GM21381 (cell line): ENCODE results near the gene NFXL1.

Experiments
- ATAC-seq: cut with Tn5 transposase; IDR thresholded peaks from one replicate; pipeline ENCODE4 v1.9.1; 2021; ENCODE audit warnings: mild to moderate bottlenecking, moderate library complexity; ENCODE audit not compliant: unreplicated experiment

The NFXL1 gene

DNA sequence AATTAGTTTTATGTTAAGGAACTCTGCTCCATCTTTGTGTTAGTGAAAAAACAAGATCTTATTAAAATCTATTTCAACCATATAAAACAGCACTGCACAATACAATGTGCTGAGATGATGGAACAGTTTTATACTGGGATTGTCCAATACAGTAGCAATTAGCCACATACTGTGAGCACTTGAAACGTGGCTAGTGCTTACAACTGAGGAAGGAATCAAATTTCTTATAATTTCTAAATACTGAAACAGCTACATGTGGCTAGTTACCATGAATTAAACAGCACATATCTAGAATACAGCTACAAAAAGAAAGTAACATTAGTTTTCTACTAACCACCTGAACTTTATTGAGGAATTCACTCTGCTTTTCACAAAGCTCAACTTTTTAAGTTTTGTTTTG is 14.7 kb downstream of the NFXL1 start:
- ATAC-seq: no peak

DNA sequence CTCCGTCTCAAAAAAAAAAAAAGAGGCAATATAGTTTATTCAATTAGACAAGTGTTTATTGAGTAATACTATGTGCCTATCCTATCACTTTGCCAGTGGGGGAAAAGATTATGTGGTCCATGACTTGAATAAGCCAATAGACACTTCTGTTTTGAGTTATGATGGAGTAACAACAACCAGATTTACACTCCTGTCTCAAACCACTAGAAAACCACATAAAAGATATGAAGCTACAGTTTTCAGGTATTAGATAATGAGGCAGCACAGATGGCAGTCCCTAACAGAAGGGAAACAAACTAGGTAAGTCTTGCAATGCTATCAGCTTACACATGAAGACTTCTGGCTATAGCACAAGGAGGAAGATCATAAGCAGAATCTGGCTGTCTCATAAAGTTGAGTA is 22.5 kb downstream of the NFXL1 start:
- no peak for ATAC-seq

DNA sequence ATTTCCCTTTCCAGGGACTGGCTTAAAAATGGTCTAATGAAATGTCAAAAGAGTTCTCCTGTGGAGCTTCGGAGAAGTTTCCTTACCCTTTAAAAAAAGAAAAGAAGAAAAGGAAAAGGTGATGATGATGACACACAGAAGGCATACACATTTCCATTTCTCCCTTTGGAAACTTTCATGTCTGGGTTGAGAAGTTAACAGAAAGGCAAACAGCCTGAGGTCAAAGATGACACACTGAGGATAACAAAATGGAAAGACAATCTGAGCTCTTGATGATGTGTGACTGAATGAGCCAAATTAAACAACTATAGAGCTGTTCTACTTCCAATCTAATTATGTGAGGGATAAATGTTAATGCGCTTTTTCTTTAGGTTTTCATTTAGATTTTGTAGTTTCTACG is 32.2 kb downstream of the NFXL1 start:
- no peak for ATAC-seq

DNA sequence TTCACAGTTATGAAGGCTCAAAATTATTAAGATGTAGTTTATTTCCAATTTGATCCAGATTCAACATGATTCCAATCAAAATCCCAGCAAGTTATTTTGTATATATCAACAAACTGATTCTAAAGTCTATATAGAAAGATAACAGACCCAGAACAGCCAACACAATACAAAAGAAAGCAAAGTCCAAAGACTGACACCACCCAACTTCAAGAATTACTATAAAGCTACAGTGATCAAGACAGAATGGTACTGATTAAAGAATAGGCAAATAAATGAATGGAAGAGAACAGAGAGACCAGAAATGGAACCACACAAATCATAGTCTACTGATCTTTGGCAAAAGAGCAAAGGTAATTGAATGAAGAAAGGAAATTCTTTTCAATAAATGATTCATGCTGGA is 34.9 kb downstream of the NFXL1 start:
- ATAC-seq: no peak

DNA sequence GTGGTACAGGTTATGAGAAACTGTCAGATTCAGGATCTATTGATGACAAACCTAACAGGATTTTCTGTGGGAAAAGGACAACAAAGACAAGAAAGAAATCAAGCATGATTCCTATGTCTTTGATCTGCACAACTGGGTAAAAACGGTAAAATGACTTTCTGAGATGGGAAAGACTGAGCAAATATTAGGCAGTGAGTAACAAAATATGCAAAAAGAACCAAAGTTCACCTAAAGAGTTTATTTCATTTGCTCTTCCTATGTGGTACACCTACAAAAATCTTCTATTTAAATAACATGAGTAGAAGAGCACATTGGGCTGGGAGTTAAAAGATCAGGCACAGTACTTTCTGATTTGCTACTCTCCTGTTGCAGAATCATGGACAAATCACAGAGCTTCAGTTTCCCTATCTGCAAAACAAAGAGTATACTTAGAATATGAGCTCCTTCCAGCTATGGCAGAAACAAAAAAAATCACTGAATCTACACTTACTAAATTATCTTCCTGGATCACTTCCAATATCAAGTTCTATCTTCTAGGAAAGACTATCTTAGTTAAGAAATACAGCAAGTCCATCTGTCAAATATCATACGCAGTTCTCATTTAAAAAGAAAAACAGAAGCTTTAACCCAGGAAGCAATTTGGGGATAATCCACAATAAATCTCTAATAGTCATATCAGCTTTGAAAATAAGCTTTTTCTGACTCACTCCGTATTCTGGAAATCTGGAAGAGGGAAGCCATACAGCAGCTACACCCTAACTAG is 37.4 kb downstream of the NFXL1 start:
- ATAC-seq: no peak

DNA sequence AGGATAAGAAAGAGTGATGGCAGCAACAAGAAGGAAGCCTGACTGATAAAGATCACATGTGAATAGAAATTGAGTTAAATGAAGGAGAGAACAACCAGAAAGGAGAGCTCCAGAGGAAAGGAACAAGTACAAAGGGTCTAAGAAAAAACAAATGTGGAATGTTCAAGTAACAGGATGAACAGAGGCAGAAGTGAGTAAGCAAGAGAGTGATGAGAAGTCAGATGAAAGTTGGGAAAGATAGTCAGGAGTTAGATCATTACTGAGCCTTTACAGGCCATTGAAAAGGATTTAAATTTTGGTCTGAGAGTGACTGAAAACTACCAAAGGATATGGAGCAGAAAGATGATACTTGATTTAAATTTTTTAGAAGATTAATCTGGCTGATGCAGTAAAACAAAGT is 38.1 kb downstream of the NFXL1 start:
- no peak for ATAC-seq

DNA sequence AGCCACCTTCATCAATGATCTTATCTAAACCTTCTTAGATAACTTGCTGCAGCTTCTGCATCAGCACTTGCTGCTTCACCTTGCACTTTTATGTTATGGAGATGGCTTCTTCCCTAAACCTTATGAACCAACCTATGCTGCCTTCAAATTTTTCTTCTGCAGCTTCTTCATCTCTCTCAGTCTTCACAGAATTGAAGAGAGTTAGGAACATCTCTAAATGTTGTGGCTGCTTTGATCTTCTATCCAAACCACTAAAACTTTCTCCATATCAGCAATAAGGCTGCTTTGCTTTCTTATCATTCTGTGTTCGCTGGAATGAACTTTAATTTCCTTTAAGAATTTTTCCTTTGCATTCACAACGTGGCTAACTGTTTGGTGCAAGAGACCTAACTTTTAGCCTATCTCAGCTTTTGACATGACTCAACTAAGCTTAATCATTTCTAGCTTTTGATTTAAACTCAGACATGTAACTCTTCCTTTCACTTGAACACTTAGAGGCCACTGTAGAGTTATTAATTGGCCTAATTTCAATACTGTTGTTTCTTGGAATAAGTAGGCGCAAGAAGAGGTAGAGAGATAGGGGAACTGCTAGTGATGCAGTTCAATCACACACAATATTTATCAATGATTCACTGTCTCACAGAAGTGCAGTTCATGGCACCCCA is 40.4 kb downstream of the NFXL1 start:
- ATAC-seq: no peak

DNA sequence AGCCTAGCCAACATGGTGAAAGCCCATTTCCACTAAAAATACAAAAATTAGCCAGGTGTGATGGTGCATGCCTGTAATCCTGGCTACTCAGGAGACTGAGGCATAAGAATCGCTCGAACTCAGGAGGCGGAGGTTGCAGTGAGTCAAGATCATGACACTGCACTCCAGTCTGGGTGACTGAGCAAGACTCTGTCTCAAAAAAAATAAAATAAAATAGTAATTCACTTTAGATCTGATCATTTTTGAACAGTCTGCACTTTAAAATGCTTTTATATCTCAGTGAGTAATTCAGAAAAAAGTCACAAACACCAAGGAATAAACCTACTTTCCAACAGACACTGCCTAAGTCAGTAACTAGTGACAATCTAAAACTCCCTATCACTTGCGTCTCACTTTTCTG is 50.9 kb downstream of the NFXL1 start:
- no peak for ATAC-seq

DNA sequence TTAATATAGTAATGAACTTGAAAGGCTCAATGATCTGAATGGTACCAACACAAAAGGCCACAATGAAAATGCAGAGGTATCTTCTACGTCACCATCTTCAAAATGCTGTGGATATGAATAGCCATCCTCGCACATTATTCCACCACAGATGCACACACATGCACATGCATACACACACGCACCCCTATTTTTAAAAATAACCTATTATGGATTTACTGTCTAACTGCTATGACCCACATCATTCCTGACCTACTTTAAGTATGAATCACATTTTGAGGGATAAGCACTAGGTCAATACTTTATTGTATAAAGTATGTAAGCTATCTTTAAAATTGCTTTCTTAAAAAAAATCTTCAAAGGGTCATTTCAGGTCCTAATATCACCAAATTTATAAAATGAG is 52.1 kb downstream of the NFXL1 start:
- ATAC-seq: no peak

DNA sequence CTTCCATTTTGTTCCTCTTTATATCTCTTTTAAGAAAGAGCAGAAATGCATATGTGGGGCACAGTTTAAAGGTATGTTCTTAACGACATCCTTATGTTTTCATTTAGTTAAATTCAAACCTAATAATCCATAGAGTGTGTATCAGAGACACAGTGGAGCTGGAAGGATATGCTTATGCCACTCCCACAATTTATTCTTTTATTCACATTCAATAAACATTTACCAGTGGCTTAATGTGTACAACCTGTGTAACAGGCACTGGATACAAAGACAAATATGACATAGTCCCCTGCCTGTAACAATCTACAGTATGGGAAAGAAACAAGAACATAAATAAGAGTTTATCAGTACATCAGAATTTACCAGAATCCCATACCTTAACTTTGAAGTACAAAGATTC is 54.1 kb downstream of the NFXL1 start:
- ATAC-seq: no peak

DNA sequence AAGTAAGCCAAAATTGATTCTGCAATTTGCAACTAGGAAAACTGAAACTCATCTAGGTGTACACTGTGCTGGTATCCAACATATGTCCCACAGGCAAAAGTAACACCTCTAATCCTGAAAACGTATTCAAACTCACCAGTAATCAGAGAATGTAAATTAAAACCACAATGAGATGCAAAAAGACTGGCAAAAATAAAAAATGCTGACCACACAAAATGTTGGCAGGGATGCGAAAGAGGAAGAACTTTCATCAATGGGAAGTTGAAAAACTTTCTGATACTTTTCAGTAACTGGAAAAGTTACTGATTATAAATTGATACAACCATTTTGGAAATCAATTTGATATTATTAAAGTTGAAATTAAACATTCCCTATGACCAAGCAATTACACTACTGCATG is 56.4 kb downstream of the NFXL1 start:
- no peak for ATAC-seq

DNA sequence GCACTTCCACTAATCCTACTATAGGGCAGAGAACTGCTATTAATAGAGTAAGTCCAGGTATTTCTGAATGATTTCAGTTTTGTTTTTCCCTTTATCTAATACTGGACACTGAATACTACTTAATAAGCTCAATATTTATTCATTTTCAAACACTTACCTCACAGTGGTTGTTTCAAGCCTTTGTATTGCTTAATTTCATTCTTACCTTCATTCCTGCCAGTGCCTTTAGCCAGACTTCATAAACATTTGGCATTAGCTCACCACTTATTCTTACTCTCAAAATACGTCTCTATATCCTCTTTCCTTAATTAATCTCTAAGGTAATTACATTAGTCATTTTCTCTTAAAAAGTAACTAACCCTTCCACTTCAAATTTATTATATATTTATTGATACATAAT is 57.7 kb downstream of the NFXL1 start:
- no peak for ATAC-seq

DNA sequence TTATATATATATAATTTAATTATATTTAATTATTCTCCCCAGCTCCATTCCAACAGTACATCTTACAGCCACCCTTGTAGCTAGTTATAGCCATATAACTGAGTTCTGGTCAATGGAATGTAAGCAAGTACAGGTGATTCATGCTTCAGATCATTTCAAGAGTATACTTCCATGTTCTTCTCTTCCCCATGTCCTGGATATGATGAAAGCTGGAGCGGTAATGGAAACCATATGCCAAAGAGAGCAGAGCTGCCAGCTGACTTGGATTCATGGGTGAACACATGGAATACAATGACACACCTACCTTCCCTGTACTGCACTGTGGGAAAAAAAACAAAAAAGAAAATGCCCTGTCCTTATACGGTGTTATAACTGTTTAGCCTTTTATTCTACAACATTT is 59.0 kb downstream of the NFXL1 start:
- no peak for ATAC-seq

DNA sequence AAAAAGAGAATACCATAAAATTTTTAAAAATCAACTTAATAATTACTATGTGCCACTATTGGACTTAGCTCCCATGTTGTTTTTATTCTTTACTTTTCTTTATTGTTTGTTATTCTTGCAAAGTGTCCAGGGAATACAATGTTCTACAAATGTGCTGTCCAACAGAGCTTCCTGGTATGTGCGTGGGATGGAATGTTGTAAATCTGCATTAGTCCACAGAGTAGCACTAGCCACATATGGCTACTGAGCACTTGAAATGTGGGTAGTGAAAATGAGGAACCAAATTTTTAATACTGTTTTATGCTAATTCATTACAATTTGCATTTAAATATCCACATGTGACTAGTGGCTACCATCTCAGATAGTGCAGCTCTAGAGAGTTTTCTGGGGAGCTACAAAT is 62.2 kb downstream of the NFXL1 start:
- ATAC-seq: no peak

DNA sequence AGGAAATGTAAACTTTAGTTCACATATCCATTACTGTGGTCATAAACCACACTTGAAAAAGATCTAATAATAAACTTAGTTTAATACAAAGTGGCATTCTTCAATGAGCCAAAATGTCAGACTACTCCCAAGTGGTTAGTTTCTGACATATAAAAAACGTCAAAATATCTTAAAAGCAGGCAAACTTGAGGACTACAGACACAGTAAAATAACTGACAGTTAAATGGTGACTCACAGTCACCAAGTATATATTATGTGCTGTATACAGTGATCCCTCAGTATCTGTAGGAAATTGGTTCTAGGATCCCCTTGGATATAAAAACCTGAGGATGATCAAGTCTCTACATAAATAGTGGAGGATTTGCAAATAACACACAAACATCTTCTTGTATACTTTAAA is 64.9 kb downstream of the NFXL1 start:
- no peak for ATAC-seq

DNA sequence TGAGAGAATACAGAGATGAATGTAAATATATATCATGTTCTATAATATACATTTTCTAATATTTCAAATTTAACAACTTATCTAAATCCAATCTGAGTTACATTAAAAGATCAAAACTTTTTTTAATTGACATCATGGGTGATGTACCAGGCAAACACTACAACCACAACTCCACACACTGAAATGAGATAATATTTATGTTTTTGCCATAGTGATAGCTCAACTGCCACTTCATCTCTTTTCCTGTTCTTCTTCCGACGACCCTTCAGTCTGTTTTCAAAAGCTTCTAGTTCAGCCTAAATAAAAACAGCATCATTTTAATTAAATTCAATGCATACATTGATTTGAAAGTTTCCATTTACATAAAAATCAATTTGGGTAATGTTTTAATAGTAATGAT is 66.3 kb downstream of the NFXL1 start:
- ATAC-seq: no peak

DNA sequence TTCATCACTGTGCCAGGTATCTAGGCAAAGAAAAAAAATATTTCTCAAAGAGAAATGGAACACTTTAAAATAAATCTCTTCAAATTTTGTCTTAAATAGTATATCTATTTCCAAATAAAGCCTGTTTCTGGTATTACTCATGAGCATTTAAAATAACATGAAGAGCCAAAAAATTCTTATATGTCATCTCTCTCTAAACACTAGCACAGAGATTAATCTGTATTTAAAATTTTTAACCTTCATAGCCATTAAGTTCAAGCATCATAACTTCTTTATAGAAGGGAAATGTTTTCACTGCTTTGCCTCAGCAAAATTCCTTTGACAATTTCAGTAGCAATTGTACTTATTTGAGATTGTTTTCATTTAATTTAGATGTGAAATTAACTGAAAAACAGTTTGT is 71.4 kb downstream of the NFXL1 start:
- no peak for ATAC-seq

DNA sequence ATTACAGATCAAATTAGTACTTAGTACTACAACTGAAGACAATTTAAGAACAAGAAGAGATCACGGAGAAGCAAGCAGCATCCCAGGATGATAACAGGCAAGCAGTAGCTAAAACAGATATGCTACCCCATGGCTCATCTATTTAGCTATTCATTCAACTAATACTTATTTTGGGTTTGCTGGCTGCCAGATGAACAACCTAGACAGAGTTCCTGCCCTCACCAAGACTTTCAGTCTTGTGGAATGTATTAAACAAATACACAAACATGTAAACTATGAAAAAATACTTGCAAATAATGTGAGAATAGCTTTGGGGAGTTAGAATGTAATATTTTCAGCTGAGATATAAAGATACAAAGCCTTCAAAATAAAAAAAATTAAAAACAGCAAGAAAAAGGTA is 74.1 kb downstream of the NFXL1 start:
- no peak for ATAC-seq

DNA sequence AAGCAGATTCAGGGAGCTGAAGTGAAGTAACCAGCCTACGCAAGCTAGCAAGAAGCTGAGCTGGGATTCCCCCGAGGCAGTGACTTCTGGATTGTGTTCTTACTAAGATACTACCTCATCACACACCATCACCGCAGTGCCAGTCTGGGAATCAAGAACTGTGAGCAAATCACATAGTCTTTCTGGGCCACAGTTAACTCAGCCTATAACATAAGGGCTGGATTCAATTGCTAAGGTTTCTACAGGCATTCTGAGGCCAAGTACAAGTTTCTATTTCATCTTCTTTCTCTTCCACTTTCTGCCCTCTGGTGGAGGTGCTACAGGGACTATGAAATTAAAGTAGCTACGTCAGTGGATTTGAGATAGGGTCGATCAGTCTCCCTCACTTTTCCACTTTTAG is 75.1 kb downstream of the NFXL1 start:
- ATAC-seq: peak; percentile 60

DNA sequence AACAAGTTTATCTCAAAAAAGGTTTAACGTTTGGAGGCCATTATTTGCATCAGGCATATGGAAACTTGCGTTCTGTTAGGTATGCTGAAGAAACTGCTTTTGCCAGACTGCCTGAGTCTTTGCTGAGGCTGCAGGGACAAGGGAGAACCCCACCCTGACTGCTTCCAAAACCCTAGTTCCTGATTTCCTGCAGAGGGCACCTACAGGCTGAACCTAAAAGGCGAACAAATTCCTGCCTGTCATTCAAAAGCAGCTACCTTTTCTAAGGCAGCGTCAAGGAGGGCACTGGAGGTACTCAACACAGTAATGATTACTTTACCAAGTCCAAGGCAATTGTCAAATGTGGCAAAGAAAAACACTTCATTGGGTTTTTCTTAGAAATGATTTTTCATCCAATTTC is 75.9 kb downstream of the NFXL1 start:
- no peak for ATAC-seq

DNA sequence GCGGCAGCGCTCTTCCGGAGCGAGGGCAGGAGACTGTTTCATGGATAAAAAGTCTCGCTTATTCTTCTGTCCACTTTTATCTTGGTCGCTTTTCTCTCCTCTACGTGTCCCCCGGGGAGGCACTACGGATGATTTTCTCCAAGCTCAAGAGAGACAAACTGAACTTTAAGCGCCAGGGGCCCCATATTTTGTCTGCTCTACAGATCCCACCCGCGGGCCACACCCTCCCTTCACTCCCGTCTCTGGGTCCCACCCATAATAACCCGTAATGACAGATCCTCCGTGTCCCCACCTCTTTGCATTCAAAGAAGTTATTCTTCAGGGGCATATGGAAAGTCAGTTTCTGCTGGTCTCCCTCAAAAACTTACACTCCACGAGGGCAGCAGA is 76.5 kb downstream of the NFXL1 start, which contains the start of gene CORIN:
TSS of gene CORIN (minus strand) at position 160 of the 387 bp plus-strand sequence. CDS start at position 42, 118 bp downstream.
- no peak for ATAC-seq

DNA sequence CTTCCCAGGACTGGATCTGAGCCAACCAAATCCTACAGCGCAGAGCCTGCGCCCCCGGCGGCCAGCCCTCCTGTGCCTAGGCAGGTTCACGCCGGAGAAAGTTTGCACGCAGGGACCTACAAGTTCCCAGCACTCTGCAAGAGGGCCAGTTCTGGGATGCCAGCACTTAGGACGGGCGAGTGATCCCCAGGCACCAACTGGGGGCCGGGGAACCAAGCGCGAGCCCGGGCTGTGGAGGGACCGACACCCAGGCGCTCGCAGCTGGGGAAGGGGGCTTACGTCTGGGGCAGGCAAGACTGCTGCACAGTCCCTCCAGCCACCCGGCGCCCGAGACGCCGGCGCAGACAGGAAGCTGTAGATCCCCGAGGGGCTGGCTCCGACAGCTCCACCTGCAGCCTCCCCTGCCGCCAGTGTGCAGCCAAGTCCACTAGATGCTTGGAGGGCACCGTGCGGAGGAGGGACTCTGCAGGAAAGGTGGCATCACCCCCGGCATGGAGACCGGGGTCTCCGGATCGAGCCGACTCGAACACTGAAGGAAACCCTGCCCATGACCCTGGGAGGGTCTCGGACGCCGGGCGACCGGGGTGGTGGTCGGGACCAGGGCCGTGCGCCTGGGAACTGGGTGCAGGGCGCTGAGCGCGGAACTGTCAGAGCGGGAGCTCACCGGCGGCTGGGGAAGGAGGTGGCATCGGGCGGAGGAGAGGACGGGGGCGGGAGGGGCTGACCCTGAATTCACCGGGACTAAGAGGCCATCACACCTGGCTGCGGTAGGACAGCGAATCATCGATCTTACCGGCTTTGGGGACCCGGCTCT is 77.1 kb downstream of the NFXL1 start:
- ATAC-seq: peak; percentile 55
